Regular cardiac myocyte (primary cell): ENCODE results near the gene PPP1R3C. TPM values are rescaled to one million over a fixed set of nuclear protein-coding genes. Genes with fewer than 3 reads are reported as not detected.

Experiments used
- total RNA-seq: library from RNA; depleted of rRNA; stranded (reverse); fragments of >200 nt; gene quantifications from 2 replicates; pipeline ENCODE4 v1.2.3, GENCODE V29; 2014

Gene PPP1R3C
- 59.6 and 181 TPM in 2 replicates for total RNA-seq

GRCh38 chr10:91632671-91633550 is at the start of gene PPP1R3C:
Gene PPP1R3C, minus strand, starts transcription at chr10:91633071. Its CDS starts 102 bp downstream, at chr10:91632969.

Other genes starting within 250 kb of the PPP1R3C start
- gene HECTD2, start 222.7 kb downstream of the PPP1R3C start, total RNA-seq: 5.8 and 8.7 TPM in 2 replicates
- 52.0 and 56.1 TPM in 2 replicates for gene TNKS2, start 165.4 kb upstream of the PPP1R3C start, total RNA-seq